Measurements from ENCODE around the gene CNTN2.

Gene CNTN2

GRCh38 chr1:205041998-205042910, 758 bp upstream of the CNTN2 start:
- in situ Hi-C loops (cut with MboI; ENCODE audit: low sequenced_read_pairs, unreplicated experiment), result no loop called here
- TF ChIP-seq, protein P1, sequence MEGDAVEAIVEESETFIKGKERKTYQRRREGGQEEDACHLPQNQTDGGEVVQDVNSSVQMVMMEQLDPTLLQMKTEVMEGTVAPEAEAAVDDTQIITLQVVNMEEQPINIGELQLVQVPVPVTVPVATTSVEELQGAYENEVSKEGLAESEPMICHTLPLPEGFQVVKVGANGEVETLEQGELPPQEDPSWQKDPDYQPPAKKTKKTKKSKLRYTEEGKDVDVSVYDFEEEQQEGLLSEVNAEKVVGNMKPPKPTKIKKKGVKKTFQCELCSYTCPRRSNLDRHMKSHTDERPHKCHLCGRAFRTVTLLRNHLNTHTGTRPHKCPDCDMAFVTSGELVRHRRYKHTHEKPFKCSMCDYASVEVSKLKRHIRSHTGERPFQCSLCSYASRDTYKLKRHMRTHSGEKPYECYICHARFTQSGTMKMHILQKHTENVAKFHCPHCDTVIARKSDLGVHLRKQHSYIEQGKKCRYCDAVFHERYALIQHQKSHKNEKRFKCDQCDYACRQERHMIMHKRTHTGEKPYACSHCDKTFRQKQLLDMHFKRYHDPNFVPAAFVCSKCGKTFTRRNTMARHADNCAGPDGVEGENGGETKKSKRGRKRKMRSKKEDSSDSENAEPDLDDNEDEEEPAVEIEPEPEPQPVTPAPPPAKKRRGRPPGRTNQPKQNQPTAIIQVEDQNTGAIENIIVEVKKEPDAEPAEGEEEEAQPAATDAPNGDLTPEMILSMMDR (IDR thresholded peaks at IDR 0.05; ENCODE audit: borderline replicate concordance, control extremely low read depth, extremely low read depth, insufficient read depth, missing control alignments), result no peak
- no peak for DNase-seq (ENCODE audit: low spot score)

DNA sequence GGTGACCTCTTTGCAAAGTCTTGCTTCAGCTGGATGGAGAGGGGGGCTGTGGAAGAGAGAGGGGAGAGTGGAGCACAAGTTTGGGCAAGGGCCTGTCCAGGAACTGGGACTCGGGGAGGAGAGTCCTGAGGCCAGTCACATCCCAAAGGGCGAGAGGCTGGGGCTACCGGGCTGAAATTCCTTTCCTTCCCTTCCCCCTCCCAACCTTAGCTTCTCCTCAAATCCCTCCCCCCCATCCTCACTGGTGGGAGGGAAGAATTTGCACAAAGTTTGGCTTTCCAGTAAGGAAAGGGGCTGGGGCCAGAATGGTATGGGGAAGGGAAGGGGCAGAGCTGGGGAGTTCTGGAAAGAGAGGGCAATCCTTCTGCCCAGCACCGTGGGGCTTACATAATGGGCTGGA, 854 bp downstream of the CNTN2 start:
- DNase-seq (ENCODE audit: low spot score), result no peak
- TF ChIP-seq, protein P1 (IDR thresholded peaks at IDR 0.05; ENCODE audit: borderline replicate concordance, control extremely low read depth, extremely low read depth, insufficient read depth, missing control alignments), result no peak
- in situ Hi-C loops (cut with MboI; ENCODE audit: low sequenced_read_pairs, unreplicated experiment), result no loop called here

DNA sequence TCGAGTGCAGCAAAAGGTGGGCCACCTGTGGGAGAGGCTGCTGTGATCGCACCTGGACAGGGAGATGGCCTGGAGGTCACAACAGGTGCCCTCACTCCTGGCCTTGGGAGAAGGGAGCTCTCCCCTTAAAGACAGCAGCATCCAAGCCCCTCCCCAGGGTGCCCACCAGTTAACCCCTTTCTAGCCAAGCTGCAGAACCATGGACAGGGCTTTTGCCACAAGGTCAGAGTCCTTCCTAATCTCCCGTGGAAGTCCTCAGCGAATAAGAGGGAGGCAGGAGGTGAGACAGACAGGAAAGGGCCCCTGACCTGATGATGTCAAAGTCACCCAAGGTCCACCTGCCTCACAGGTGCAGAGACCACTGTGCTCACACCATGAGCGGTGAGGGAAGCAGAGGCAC, 1.7 kb downstream of the CNTN2 start:
- TF ChIP-seq, protein P1 (IDR thresholded peaks at IDR 0.05; ENCODE audit: borderline replicate concordance, control extremely low read depth, extremely low read depth, insufficient read depth, missing control alignments), result no peak
- DNase-seq (ENCODE audit: low spot score), result no peak
- in situ Hi-C loops (cut with MboI; ENCODE audit: low sequenced_read_pairs, unreplicated experiment), result no loop called here

DNA sequence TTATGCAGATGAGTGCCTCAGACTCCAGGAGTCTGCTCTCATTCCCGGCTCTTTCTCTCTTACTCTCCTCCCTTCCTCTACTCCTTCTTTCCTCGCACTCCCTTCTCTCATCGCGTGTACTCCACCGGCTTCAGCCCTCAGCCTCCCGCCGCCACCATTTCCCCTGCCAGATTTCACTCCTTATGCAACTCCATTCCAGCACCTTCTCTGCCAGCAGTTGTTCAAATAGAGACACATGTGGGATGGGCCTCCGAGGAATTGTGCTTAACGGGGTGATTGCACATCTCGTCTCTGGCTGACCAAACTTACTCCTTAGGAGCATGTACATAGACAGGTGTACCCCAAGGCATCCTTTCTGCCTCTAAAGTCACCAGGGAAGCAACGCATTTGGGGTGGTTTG, 2.1 kb downstream of the CNTN2 start:
- TF ChIP-seq, protein P1 (IDR thresholded peaks at IDR 0.05; ENCODE audit: borderline replicate concordance, control extremely low read depth, extremely low read depth, insufficient read depth, missing control alignments), result no peak

DNA sequence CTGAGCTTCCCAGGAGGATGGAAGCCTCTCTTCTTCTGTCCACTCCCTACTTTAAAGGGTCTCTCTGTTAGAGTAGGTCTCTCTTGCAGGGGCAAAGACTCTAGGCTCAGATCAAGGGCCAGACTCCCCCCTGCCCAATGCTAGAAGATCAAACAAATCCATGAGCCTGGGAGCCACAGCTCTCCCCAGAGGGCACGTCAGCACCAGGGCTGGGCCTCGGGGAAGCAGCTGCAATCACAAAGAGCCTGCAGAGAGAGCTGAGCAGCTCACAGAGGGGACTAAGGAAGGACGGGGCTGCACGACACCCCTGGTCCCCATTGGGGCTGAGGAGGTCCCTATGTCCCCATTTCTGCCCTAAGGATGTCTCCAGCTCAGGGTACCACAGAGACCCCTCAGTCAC, 3.9 kb downstream of the CNTN2 start:
- in situ Hi-C loops (cut with MboI; ENCODE audit: low sequenced_read_pairs, unreplicated experiment), result no loop called here
- TF ChIP-seq, protein P1 (IDR thresholded peaks at IDR 0.05; ENCODE audit: borderline replicate concordance, control extremely low read depth, extremely low read depth, insufficient read depth, missing control alignments), result no peak
- DNase-seq (ENCODE audit: low spot score), result no peak

More for the DNA sequence above, 2.1 kb downstream of the CNTN2 start:
- DNase-seq (ENCODE audit: low spot score), result no peak
- in situ Hi-C loops (cut with MboI; ENCODE audit: low sequenced_read_pairs, unreplicated experiment), result no loop called here

- in situ Hi-C loops (cut with MboI; ENCODE audit: low sequenced_read_pairs, unreplicated experiment), result no loop called here
- TF ChIP-seq, protein P1 (IDR thresholded peaks at IDR 0.05; ENCODE audit: borderline replicate concordance, control extremely low read depth, extremely low read depth, insufficient read depth, missing control alignments), result no peak
- no peak for DNase-seq (ENCODE audit: low spot score)
Observed at GRCh38 chr1:205047764-205048231, 4.8 kb downstream of the CNTN2 start.
